Measurements from ENCODE around the gene HAGHL.
A peak's percentile ranks its signal among the peaks of the same experiment; 100 is the strongest.

HAGHL gene

DNA sequence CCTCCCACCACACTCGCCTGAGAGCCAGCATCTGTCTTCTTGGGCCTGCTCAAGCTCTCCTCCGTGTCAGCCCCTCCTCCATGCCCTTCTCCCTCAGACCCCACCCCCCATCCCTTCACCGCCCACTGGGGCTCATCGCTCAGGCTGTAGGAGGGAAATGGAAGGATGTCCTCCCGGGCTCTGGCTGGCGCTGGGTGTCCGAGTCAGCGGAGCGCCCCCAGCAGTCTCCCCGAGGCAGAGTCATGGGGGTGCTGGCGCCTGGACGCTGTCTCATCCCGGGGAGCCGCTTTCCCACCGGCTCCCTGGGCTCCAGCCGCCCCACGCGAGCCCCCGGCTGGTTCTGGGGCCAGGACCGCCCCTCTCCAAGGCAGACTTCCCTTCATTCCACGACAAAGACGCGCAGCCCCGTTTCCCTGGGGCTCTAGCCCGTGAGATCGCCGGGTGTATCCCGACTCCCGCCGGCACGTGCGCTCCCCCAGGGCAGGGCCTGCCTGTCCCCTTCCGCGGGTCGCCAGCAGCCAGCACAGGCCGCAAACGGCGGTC is 6.4 kb upstream of the HAGHL start (continued):
- TF ChIP-seq ZNF629 (tag by site-specific recombination; IDR thresholded peaks at IDR 0.05) (no peak; the same call in 1 of the 2 replicates), KLF1 (tag by site-specific recombination; IDR thresholded peaks at IDR 0.05) (no peak; the same call in 1 of the 2 replicates), ZNF391 (tag by site-specific recombination; IDR thresholded peaks at IDR 0.05; ENCODE audit: borderline replicate concordance, low read depth) (no peak), ZNF830 (tag by site-specific recombination; IDR thresholded peaks at IDR 0.05; ENCODE audit: low read depth) (no peak), ZNF302 (tag by site-specific recombination; IDR thresholded peaks at IDR 0.05; ENCODE audit: low read depth) (no peak), ELK4 (IDR thresholded peaks at IDR 0.05; ENCODE audit: borderline replicate concordance, low read depth, low read length) (no peak), ZNF394 (tag by site-specific recombination; IDR thresholded peaks at IDR 0.05; ENCODE audit: borderline replicate concordance) (0 out of 2 replicates have a peak, but pooled peaks have one; percentile 16), ZNF37A (tag by site-specific recombination; IDR thresholded peaks at IDR 0.05) (no peak), ZNF610 (tag by site-specific recombination; IDR thresholded peaks at IDR 0.05; ENCODE audit: borderline replicate concordance) (no peak), OSR2 (tag by site-specific recombination; IDR thresholded peaks at IDR 0.05) (no peak), ZNF146 (tag by site-specific recombination; IDR thresholded peaks at IDR 0.05) (no peak), ZSCAN4 (tag by site-specific recombination; IDR thresholded peaks at IDR 0.05) (no peak), ZFP3 (tag by site-specific recombination; IDR thresholded peaks at IDR 0.05; ENCODE audit: low read depth) (no peak), ZBTB48 (tag by site-specific recombination; IDR thresholded peaks at IDR 0.05) (peak; percentile 54; the same call in 1 of the 2 replicates), PRDM1 (tag by site-specific recombination; IDR thresholded peaks at IDR 0.05) (no peak), ZNF510 (tag by site-specific recombination; IDR thresholded peaks at IDR 0.05; ENCODE audit: insufficient replicate concordance) (no peak), BCL11B (tag by site-specific recombination; IDR thresholded peaks at IDR 0.05; ENCODE audit: low read depth) (peak; percentile 16; the same call in 1 of the 2 replicates), ZNF544 (tag by site-specific recombination; IDR thresholded peaks at IDR 0.05) (no peak), ZNF266 (tag by site-specific recombination; IDR thresholded peaks at IDR 0.05; ENCODE audit: low read depth) (no peak), MEIS1 (CRISPR knock-in tag; IDR thresholded peaks at IDR 0.05; ENCODE audit: borderline replicate concordance) (no peak), SP3 (tag by site-specific recombination; IDR thresholded peaks at IDR 0.05) (peak; percentile 81), HOXC10 (CRISPR knock-in tag; IDR thresholded peaks at IDR 0.05) (no peak), SETDB1 (IDR thresholded peaks at IDR 0.05; ENCODE audit: insufficient read length, low read length) (no peak), PATZ1 (tag by site-specific recombination; IDR thresholded peaks at IDR 0.05) (peak; percentile 91), SCRT1 (tag by site-specific recombination; IDR thresholded peaks at IDR 0.05; ENCODE audit: borderline replicate concordance) (no peak), ZBTB26 (tag by site-specific recombination; optimal IDR thresholded peaks at IDR 0.05) (peak; percentile 73)
- TF ChIP-seq, protein P1, sequence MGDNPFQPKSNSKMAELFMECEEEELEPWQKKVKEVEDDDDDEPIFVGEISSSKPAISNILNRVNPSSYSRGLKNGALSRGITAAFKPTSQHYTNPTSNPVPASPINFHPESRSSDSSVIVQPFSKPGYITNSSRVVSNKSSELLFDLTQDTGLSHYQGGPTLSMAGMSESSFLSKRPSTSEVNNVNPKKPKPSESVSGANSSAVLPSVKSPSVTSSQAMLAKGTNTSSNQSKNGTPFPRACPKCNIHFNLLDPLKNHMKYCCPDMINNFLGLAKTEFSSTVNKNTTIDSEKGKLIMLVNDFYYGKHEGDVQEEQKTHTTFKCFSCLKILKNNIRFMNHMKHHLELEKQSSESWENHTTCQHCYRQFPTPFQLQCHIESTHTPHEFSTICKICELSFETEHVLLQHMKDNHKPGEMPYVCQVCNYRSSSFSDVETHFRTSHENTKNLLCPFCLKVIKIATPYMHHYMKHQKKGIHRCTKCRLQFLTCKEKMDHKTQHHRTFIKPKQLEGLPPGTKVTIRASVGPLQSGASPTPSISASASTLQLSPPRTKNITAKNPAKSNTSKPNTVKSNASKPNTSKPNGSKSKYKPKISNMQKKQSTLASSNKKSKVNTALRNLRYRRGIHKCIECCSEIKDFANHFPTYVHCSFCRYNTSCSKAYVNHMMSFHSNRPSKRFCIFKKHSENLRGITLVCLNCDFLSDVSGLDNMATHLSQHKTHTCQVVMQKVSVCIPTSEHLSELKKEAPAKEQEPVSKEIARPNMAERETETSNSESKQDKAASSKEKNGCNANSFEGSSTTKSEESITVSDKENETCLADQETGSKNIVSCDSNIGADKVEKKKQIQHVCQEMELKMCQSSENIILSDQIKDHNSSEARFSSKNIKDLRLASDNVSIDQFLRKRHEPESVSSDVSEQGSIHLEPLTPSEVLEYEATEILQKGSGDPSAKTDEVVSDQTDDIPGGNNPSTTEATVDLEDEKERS (tag by site-specific recombination; IDR thresholded peaks at IDR 0.05), result no peak
- TF ChIP-seq, protein P2, sequence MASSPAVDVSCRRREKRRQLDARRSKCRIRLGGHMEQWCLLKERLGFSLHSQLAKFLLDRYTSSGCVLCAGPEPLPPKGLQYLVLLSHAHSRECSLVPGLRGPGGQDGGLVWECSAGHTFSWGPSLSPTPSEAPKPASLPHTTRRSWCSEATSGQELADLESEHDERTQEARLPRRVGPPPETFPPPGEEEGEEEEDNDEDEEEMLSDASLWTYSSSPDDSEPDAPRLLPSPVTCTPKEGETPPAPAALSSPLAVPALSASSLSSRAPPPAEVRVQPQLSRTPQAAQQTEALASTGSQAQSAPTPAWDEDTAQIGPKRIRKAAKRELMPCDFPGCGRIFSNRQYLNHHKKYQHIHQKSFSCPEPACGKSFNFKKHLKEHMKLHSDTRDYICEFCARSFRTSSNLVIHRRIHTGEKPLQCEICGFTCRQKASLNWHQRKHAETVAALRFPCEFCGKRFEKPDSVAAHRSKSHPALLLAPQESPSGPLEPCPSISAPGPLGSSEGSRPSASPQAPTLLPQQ (tag by site-specific recombination; IDR thresholded peaks at IDR 0.05), result peak; percentile 50

Data from HEK293 (cell line).